Duodenal mucosa (tissue), 2 donors: Measurements from ENCODE around the gene CRIP1.

ENCODE experiments used
- H3K27ac ChIP-seq: one replicate; pipeline ENCODE4 v1.7.0; 2013; ENCODE audit warnings: low read depth, low read length
- H3K27me3 ChIP-seq, 2 donors: one replicate each; pipeline ENCODE4 v1.7.0; 2013; ENCODE audit warnings: low read length in 2 of 2, control low read depth in 1 of 2; ENCODE audit not compliant: insufficient read depth in 2 of 2, control insufficient read depth in 1 of 2
- H3K36me3 ChIP-seq, 2 donors: one replicate each; pipeline ENCODE4 v1.7.0; 2013; ENCODE audit warnings: low read length in 2 of 2, control low read depth in 1 of 2; ENCODE audit not compliant: insufficient read depth in 2 of 2, control insufficient read depth in 1 of 2
- H3K4me1 ChIP-seq, 2 donors: one replicate each; pipeline ENCODE4 v1.7.0; 2013; ENCODE audit warnings: low read length in 2 of 2, control low read depth in 1 of 2; ENCODE audit not compliant: insufficient read depth in 2 of 2, control insufficient read depth in 1 of 2
- H3K4me3 ChIP-seq, 2 donors: one replicate each; pipeline ENCODE4 v1.7.0; 2013; ENCODE audit warnings: low read length in 2 of 2, low read depth in 1 of 2
- H3K9ac ChIP-seq, 2 donors: one replicate each; pipeline ENCODE4 v1.7.0; 2013; ENCODE audit warnings: low read length in 2 of 2, low read depth in 1 of 2
- H3K9me3 ChIP-seq, 2 donors: one replicate each; pipeline ENCODE4 v1.7.0; 2013; ENCODE audit warnings: low read length in 2 of 2, control low read depth in 1 of 2; ENCODE audit not compliant: control insufficient read depth in 1 of 2

The CRIP1 gene

DNA sequence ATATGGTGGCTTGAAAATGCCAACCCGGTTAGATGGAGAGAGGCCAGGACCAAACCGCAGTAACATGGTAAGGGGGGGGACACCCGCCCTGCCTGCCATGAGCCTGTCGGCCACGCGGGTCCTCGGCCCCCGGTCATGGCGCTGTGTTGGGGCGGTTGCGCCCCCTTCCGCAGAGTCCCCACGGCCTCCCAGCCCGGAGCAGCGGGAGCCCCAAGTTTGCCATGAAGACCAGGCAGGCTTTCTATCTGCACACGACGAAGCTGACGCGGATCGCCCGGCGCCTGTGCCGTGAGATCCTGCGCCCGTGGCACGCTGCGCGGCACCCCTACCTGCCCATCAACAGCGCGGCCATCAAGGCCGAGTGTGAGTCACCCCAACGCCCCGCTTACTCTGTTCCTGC, 22.2 kb upstream of the CRIP1 start:
- Histone ChIP-seq H3K27me3 (no peaks in the 10 kb centered on the region), H3K4me3 (no peak overlapping the region), H3K36me3 (peaks cover 16 to 58% of the 10 kb centered on the region in 2 donors), H3K27ac (no peak overlapping the region), H3K4me1 (no peaks in the 10 kb centered on the region), H3K9me3 (no peaks in the 10 kb centered on the region), H3K9ac (no peak overlapping the region)

DNA sequence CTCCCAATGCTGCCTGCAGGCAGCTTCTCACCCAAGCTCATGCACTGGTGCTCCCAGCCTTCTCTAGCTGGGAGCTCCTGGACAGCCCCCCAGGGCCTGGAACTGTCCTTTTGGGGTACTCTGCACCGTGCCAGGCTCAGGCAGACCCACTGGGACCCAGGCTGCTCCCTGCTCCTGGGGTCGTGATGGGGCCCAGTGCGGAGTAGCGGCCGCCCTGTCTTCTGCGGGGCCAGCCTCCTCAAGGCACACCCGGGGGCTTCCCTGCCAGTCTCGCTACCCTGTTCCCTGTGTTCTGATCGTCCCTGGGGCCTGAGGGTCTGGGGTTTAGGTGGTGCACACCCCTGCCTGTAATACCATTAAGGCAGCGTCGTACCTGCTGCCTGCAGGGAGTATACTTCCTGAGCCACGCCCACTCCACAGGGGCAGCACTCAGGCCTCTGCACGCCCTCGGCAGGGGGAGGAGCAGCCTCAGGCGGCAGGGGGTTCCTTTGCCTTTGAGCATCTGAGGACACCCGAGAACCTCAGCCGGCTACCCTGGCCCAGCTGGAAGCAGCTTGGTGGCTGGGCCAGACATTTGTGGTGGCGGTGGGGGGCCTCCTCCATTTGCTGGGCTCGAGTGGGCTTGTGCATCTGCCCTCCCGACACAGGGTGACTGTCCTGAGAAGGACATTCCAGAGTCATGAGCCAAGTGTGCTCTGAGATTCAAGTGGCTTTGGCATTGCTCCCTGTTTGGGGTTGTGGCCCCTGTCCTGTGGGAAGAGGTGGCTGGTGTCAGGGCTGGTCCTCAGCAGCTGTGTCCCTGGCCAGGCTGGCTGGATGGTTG, 21.3 kb upstream of the CRIP1 start:
- Histone ChIP-seq H3K36me3 (peaks cover 16 to 53% of the 10 kb centered on the region in 2 donors), H3K27ac (no peak overlapping the region), H3K27me3 (no peaks in the 10 kb centered on the region), H3K9ac (no peak overlapping the region), H3K9me3 (no peaks in the 10 kb centered on the region), H3K4me1 (no peaks in the 10 kb centered on the region), H3K4me3 (no peak overlapping the region)

DNA sequence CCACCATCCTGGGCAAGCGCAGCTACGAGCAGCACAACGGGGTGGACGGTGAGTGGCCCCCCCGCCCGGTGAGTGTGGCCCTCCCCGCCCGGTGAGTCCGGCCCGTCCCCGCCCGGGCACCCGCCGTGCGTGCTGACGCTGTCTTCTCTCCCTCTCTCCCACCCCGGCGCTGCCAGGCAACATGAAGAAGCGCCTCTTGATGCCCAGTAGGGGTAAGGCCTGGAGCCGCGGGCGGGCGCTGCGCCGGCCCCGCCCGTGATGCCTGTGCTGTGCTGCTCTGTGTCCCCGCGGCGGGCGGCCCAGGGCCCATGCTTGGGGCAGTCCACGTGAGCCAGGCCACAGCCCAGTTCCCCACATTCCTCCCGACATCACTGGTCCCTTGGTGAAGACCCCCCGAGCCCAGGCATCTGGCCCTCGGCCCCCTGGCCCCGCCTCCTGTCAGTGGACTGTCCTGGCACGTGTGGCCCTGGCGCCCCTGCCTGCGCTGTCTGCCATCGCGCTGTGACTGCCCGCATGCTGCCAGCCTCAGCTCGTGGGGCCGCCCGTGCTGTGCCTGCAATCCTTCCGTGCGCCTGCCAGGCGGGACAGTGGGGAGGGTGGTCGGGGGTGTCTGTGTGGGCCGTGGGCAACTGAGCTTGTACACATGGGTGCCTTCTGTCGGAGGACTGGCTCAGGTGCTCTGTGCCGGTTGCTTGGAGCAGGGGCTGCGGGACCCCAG, 20.0 kb upstream of the CRIP1 start:
- no peak overlapping the region for H3K9ac ChIP-seq
- H3K4me1 ChIP-seq = no peaks in the 10 kb centered on the region
- H3K9me3 ChIP-seq = no peaks in the 10 kb centered on the region
- H3K27ac ChIP-seq = no peak overlapping the region
- H3K4me3 ChIP-seq = no peak overlapping the region
- no peaks in the 10 kb centered on the region for H3K27me3 ChIP-seq
- H3K36me3 ChIP-seq = peaks cover 7 to 41% of the 10 kb centered on the region in 2 donors

DNA sequence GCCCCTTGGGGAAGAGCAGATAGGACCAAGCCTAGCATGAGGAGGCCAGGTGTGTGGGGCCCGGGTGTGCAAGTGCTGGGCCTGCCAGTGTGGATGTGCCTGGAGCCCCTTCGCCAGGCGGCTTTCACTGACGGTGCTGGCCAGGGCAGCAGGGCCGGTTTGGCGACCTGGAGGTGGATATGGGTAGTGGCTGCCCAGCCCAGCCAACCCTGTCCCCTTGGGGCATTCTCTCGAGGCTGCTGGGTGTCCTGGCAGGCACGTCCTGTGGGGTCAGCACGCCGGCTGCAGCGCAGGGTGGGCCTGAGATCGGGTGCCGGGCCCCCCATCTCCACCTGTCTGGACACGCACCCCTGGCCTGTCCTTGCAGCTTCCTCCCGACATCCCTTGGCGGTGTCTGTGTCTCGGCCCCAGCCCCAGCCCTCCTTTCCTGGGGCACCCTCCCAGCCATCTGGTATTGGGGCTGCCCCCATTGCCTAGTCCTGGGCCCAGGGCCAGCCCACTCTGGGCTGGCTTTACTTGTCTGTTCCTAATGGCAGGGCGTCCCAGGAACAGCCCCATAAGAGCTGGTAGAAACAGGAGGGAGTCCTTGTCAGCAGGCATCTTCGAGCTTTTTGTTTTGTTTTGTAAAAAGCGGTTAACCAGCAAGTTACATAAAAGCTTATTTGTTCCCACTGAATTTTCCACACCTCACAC, 19.3 kb upstream of the CRIP1 start:
- peaks cover 0 to 1% of the 10 kb centered on the region in 2 donors for H3K4me1 ChIP-seq

DNA sequence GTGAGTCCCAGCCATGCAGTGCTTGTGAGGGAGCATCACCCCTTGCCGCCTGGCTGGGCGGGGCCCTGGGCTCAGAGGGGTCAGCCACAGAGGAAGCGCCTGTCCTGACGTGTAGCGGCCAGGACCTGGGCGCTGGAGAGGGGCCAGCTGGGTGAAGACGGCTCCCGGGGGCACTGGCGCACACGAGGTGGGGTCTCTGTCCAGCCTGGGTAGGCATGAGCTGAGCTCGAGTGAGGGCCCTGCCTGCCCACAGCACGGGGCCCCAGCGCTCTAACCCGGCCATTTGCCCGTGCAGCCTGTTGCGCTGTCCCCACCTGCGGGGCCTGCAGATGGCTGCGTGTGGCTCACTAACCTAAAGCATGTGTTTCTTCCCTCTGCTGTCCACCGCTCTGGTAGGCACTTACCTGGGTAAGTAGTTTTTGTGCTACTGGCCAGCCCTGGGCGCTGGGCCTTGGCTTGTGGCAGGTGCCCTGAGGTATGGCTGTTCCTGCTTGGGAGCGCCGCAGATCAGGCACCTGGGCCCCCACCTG, 18.7 kb upstream of the CRIP1 start:
- Histone ChIP-seq H3K9me3 (no peaks in the 10 kb centered on the region), H3K27ac (no peak overlapping the region), H3K27me3 (no peaks in the 10 kb centered on the region), H3K4me3 (no peak overlapping the region), H3K9ac (no peak overlapping the region), H3K36me3 (peaks cover 7 to 37% of the 10 kb centered on the region in 2 donors), H3K4me1 (peaks cover 5 to 6% of the 10 kb centered on the region in 2 donors)

More for the DNA sequence above, 19.3 kb upstream of the CRIP1 start:
- Histone ChIP-seq H3K9me3 (no peaks in the 10 kb centered on the region), H3K36me3 (peaks cover 7 to 41% of the 10 kb centered on the region in 2 donors), H3K27ac (no peak overlapping the region), H3K4me3 (no peak overlapping the region), H3K9ac (no peak overlapping the region), H3K27me3 (no peaks in the 10 kb centered on the region)

DNA sequence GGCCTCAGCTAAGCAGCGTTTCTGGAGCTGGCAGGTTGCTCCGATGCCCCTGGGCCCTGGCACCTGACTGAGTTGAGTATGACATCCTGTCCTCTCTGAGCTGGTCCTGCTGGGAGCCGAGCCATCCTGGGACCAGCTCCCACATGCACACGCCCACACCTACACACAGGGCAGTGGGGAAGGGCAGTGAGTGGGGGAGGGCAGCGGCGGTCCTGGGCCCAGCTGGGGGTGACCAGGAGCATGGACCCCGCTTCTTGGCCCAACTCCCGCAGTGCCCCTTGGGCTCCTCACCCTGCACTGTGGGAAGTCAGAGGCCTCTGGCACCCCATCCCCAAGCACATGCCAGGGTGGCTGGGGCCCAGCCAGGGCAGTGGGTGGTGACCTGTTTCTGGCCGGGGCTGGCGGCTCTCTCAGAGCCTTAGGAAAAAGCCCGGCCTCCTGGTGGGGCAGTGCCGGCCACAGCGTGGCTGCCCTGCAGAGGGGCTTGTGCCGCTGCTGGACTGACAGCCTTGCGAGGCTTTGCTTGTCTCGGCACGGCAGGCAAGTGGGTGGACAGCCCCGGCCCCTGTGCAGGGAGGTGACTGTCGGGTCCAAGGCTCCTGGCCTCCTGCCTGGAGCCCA, 18.0 kb upstream of the CRIP1 start:
- no peak overlapping the region for H3K9ac ChIP-seq

DNA sequence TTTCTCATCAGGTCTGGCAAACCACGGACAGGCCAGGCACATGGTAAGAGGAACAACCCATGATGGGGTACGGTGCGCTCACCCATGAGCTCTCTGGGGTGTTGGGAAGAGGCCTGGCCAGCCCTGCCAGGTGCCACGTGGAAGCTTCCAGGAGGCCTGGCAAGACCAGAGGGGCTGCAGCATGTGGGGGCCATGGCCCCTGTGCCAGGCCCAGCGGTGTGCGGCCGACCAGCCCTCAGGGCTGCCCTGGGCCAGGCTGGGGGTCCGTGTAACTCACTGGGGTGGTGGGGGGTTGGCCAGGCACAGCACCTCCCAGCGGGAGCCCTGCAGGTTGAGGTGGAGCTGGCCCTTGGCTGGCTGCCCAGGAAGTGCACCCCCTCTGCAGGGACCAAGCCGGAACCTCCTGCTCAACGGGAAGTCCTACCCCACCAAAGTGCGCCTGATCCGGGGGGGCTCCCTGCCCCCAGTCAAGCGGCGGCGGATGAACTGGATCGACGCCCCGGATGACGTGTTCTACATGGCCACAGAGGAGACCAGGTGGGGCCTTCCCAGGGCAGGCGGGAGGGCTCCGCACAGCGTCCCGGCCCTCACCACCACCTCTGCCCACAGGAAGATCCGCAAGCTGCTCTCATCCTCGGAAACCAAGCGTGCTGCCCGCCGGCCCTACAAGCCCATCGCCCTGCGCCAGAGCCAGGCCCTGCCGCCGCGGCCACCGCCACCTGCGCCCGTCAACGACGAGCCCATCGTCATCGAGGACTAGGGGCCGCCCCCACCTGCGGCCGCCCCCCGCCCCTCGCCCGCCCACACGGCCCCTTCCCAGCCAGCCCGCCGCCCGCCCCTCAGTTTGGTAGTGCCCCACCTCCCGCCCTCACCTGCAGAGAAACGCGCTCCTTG, 17.0 kb upstream of the CRIP1 start:
- Histone ChIP-seq H3K36me3 (peaks cover 3 to 21% of the 10 kb centered on the region in 2 donors), H3K9me3 (no peaks in the 10 kb centered on the region), H3K27ac (no peak overlapping the region), H3K9ac (no peak overlapping the region), H3K4me1 (peaks cover 12 to 13% of the 10 kb centered on the region in 2 donors), H3K4me3 (no peak overlapping the region), H3K27me3 (peaks cover under 1 to 6% of the 10 kb centered on the region in 2 donors)

More for the DNA sequence above, 18.0 kb upstream of the CRIP1 start:
- no peaks in the 10 kb centered on the region for H3K9me3 ChIP-seq
- peaks cover 10 to 11% of the 10 kb centered on the region in 2 donors for H3K4me1 ChIP-seq
- H3K27me3 ChIP-seq = peaks cover 0 to 5% of the 10 kb centered on the region in 2 donors
- no peak overlapping the region for H3K27ac ChIP-seq
- peaks cover 7 to 30% of the 10 kb centered on the region in 2 donors for H3K36me3 ChIP-seq
- no peak overlapping the region for H3K4me3 ChIP-seq

DNA sequence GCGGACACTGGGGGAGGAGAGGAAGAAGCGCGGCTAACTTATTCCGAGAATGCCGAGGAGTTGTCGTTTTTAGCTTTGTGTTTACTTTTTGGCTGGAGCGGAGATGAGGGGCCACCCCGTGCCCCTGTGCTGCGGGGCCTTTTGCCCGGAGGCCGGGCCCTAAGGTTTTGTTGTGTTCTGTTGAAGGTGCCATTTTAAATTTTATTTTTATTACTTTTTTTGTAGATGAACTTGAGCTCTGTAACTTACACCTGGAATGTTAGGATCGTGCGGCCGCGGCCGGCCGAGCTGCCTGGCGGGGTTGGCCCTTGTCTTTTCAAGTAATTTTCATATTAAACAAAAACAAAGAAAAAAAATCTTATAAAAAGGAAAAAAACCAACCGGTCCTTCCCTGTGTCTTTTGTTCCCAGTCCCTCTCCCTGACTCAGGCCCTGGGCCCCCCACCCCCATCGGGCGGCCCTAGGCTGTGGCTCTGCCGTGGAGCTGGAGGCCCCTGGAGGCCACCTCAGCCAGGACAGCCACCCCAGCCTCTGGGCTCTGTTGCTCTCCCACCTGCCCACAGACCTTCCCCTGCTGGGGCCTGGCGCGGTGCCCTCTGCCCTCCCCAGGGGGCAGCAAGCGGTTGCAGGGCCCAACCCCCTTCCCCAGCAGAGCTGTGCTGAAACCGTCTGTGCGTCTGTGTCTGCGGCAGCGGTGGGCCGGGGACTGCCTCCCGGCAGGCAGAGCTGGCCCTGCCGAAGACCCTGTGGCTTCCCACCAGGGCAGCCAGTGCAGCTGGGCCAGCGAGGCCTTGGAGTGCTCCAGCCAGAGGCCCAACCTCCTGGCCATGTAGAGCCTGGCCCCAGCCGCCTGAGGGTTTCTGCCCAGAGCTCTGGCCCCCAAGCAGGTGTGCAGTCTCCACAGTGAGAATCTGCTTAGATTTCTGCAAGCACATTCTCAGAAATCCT, 16.1 kb upstream of the CRIP1 start:
- Histone ChIP-seq H3K36me3 (peaks cover 3 to 13% of the 10 kb centered on the region in 2 donors), H3K9me3 (no peaks in the 10 kb centered on the region), H3K4me3 (no peak overlapping the region), H3K9ac (no peak overlapping the region), H3K27me3 (peaks cover 9 to 11% of the 10 kb centered on the region in 2 donors), H3K4me1 (peaks cover 12 to 18% of the 10 kb centered on the region in 2 donors), H3K27ac (no peak overlapping the region)
